GM18517 (cell line): Measurements from ENCODE around the gene ADARB2.
"Not testable (repeated sequence)": the region's sequence is repeated elsewhere in the genome, so short reads cannot be mapped to it uniquely, and the experiment has no call there.

Source experiments
- ATAC-seq: cut with Tn5 transposase; IDR thresholded peaks from one replicate; pipeline ENCODE4 v1.9.1; 2021; ENCODE audit warnings: mild to moderate bottlenecking, moderate library complexity; ENCODE audit not compliant: unreplicated experiment

ADARB2 gene

GRCh38 chr10:1402016-1402770, 335.1 kb downstream of the ADARB2 start:
- no peak for ATAC-seq

- ATAC-seq, result no peak
Observed at GRCh38 chr10:1401071-1401965, 336.0 kb downstream of the ADARB2 start.

GRCh38 chr10:1400101-1401070, 336.9 kb downstream of the ADARB2 start:
- ATAC-seq, result no peak

GRCh38 chr10:1399431-1400100, 337.8 kb downstream of the ADARB2 start:
- ATAC-seq, result no peak

GRCh38 chr10:1398626-1399410, 338.5 kb downstream of the ADARB2 start:
- no peak for ATAC-seq

- not testable (repeated sequence) for ATAC-seq
Observed at GRCh38 chr10:1398116-1398515, 339.2 kb downstream of the ADARB2 start.

DNA sequence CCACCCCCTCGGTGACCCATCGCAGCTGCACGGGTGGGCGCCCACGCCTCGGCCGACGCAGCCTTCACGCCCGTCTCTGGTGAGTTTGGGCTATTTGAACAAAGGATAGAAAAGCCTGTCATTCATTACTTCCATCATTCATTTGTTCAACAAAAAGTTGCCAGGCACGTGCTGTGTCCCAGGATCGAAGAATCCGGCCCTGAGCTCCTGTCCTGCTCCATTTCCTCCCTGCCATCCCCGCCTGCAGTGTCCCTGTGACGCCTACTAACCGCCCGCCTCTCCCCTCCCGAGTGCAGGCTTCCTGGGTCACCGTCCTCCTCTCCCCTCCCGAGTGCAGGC, 341.1 kb downstream of the ADARB2 start:
- no peak for ATAC-seq

DNA sequence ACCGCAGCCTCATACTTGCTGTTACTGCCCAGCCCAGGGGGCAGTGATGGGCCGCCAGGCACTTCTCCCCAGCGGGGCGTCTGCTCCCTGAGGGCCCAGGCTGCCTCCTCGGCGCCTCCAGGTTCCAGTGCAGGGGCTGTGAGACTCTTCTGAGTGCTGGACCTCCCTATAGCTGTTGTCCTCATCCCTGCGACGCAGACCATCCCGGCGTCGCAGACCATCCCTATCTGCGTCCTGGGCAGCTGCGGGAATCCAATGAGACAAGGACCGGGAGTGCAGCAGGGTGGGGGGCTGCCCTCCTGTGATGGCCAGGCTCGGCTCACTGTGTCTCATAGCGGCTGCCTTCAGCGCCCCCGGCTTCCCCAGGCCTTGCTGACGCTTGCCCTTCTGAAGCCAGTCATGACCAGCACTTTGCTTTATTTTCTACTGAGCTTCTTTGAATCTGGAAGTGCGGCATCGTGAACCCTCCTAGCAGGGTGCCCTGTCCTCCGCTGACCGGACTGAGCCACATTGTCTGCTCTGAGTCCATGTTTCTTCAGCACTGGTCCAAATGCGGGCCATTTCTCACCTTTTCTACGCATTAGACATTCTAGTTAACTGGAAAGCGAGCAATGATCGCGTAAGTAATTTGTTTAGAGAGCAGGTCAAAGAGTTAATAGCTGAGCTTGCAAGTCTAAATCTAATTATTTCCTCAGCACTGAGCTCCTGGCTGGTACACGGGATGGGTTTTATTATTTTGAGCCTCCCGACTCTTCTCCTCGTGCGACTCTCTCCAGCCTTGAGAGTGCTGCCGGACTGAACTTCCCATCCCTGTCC, 341.6 kb downstream of the ADARB2 start:
- ATAC-seq, result no peak

GRCh38 chr10:1395025-1395480, 342.3 kb downstream of the ADARB2 start:
- ATAC-seq, result no peak

- ATAC-seq, result no peak
Observed at GRCh38 chr10:1394155-1394912, 343.0 kb downstream of the ADARB2 start.

DNA sequence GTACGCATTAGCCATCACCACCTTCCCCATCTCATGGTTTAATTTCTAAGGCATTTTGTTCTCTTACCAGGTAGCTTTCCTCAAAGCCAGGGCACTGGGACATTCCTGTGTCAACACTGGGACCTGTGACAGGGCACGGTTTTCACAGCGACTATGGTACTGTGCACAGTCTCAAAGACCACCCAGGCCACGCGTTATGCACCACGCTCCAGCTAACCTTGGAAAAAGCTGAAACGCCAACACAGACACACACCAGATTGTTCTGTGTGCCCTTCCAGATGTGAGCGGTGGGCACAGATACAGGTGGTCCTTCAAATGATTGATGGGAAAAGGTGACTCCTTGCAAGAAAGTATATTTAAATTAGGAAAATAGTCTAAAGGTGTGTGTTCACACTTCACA, 343.8 kb downstream of the ADARB2 start:
- ATAC-seq, result no peak

GRCh38 chr10:1392127-1392526, 345.2 kb downstream of the ADARB2 start:
- no peak for ATAC-seq

DNA sequence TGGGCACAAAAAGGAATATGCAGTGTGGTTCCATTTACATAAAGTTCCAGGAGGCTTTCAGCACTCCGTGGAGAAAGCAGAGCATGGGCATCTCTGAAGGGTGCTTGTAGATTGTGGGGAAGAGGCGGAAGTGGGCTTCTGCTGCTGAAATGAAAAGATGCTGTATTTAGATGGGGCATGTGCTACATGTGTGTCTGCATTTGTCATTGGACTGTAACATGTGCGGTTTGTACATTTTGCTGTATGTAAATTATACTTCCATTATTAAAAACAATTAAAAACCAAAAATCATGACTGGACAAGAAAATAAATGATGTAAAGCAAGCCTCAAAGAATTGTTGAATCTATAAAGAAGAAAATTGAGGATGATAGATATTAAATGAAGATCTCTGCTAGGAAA, 347.1 kb downstream of the ADARB2 start:
- no peak for ATAC-seq

- ATAC-seq, result no peak
Observed at GRCh38 chr10:1384026-1384425, 353.3 kb downstream of the ADARB2 start.

- ATAC-seq, result no peak
Observed at GRCh38 chr10:1382711-1383110, 354.6 kb downstream of the ADARB2 start.

- ATAC-seq, result no peak
Observed at GRCh38 chr10:1381339-1381738, 356.0 kb downstream of the ADARB2 start.

DNA sequence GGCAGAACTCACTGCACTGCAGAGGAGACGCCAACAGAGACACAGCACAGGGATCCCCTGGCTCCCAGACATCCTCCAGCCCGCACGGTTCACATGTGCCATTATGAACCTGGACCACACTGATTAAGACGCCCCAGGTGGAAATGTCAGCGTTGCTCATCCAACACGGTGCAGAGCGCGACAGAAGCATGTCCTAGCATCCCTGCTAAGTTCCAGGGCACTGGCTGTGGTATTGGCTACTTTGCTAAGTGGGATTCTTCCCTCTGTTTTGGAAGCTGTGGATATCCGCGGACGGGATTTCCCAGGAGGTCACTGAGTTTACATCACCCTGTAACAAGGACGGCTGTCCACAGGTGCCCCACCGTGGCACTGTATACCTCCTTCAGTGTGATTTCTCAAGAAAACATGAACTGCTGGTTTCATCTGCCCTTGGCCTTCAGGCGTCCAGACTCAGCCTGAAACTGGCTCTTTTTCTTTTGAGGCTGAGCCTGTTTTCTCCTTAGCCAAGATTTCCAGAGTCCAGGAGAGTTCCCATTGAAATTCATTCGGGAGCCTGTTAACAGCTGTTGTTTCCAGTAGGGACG, 357.1 kb downstream of the ADARB2 start:
- no peak for ATAC-seq

DNA sequence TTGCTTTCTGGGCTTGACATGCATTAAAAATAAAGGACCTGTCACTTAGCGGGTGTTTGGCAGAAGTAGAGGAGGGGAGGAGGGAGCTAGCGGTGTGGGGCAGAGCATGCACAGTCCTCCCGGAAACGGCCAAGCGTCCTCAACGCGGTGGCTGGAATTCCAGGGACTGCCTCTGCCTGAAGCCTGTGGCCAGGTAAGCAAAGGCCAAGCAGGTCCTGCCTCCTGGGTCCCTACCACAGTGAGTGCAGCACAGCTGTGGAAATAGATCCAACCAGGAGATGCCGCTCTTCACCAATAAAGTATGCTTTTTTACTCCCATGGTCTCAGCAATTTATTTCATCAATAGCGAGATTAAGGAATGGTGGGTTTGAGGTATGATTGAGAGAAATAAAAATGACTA, 357.7 kb downstream of the ADARB2 start:
- ATAC-seq, result no peak
